Measurements from ENCODE around the gene OMD.
A peak's percentile ranks its signal among the peaks of the same experiment; 100 is the strongest.

OMD gene

DNA sequence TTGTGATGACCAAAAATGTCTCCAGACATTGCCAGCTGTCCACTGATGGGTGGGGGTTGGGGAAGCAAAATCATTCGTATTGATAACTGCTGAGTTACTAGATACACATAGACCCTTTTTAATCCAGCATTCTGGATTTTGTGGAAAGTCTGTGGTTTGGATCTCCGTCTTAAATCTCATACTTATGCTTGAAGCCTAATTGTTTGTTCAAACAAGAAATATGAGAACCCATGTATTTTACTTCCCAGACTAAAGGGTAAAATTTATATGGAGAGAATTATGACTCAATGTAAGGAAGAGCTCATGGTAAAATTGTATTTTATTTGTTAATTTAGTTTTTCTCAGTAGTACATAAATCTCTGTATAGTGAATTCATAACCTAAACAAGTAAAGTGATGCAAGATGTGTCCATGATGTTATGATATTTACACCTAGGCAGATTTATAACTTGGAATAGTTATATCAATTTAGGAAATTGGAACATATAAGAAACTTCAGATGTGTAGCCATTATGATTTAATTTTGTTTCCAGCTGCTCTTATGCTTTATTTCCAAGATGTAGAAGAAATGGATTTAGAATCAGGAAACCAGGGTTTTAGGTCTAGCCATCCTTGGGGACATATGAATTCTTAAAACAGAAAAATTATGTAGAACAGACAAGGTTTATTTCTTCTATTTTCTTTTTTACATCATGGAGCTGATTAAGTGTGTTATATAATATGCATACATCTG lies 15.4 kb downstream of the OMD start:
- no peak for DNase-seq

- DNase-seq = no peak
Observed at GRCh38 chr9:92407818-92408217, 16.5 kb downstream of the OMD start.

DNA sequence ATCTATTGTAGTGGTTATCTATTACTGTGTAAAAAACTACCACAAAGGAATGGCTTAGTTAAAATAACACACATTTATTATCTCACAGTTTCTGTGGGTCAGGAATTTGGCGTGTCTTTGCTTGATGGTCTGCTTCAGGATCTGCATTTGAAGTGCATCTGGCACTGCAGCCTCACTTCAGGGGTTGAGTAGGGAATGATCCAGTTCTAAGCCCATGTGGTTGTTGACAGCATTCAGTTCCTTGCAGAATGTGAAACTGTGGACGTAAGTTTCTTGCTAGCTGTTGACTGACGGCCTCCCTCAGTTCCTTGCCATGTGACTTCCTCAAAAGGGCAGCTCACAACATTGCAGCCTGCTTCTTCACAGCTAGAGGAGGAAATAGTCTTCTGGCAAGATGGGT lies 17.8 kb downstream of the OMD start:
- DNase-seq = no peak

DNA sequence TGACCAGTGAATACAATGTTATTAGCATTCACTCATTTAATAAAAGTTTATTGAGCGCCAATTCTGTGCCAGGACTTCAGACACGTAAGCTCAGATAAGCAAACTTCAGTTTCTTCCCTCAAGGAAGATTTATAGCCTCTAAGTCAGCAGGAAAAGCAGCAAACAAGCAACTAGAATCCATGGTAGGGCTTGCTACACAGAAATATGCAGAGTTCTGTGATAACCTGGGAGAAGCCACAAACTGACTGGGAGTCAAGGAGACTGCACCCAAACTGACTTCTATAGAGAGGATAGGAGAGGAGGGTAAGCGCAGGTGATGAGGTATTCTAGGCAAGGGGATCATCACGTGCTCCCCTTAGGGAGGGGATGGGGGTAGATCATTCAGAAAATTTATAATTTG lies 18.5 kb downstream of the OMD start:
- DNase-seq = no peak

- DNase-seq = peak; percentile 63
Observed at GRCh38 chr9:92404042-92404836, 20.0 kb downstream of the OMD start, which contains the start of gene OGN. TSS of gene OGN (minus strand) at chr9:92404578. CDS start at chr9:92403407, 1,171 bp downstream.

DNA sequence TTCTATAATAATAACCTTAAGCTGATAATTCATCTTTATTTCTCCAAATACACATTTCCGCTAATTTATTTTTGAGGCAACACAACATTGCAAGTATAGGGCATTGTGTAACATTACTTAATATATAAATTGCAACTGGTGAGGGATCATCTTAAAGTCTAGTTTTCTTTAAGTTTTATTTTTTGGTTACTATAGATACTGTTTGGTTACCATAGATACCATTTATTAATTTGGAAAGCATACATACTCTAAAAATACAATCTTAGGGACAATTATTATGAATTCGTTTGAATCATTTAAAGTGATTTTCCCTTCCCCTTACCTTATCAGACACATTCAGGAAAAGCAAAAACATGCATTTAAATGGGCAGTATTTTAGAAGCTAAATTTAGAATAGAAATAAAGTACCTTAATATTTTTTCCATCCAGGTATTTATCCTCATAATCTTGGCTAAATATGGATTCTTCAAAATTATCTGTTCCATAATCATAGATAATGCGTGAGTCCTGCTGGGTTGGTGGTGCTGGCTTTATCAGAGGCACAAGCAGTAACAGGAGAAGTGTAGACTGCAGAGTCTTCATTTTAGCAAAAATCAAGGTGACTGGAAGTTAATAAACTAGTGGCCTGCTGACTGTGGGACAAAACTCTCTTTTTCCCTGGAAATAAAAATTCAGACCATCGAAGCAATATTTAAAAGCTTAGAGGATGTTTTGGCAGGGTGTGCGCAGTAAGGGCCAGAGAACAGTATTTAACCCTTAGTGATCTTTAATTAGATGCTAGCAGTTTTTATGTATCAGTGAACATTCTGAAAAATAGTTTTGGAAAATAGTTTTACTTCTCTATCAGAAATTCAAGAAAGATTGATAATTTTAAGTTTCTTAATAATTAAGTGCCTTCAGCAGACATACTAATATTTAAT lies 21.2 kb downstream of the OMD start:
- no peak for DNase-seq

GRCh38 chr9:92402360-92402759 lies 21.9 kb downstream of the OMD start:
- no peak for DNase-seq

- no peak for DNase-seq
Observed at GRCh38 chr9:92397853-92398252, 26.4 kb downstream of the OMD start.

DNA sequence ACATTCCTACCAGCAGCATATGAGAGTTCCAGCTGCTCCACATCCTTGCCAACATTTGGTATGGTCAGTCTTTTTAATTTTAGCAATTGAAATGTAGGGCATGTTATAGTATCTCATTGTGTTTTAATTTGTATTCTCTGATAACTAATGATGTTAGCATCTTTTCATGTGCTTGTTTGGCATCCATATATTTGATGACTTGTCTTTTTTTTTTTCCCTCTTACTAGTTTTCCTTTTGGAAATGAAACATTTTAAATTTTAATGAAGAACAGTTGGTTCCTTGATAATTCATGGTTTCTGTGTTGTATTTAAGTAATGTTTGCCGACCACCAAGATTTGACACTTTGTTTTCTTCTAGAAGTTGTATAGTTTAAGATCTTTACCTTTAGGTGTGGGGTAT lies 28.7 kb downstream of the OMD start:
- no peak for DNase-seq

DNA sequence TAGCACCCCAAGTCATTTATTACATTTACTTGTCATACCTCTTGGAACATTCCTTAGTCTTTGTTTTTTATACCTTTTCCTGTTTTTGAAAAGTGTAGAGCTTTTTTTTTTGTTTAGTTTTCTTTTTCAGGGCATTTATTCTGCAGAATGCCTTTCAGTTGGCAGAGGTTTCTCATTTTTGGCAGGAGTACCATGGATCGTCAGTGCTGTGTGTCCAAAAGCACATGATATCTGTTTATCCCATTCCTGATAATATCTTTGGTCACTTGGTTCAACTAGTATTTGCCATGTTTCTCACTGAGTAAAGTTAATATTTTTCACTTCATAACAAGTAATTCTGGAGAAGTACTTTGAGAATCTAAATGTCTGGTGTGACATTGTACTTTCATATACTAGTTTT lies 30.6 kb downstream of the OMD start:
- no peak for DNase-seq

- no peak for DNase-seq
Observed at GRCh38 chr9:92392690-92393089, 31.6 kb downstream of the OMD start.

- DNase-seq = no peak
Observed at GRCh38 chr9:92385953-92386352, 38.3 kb downstream of the OMD start.

DNA sequence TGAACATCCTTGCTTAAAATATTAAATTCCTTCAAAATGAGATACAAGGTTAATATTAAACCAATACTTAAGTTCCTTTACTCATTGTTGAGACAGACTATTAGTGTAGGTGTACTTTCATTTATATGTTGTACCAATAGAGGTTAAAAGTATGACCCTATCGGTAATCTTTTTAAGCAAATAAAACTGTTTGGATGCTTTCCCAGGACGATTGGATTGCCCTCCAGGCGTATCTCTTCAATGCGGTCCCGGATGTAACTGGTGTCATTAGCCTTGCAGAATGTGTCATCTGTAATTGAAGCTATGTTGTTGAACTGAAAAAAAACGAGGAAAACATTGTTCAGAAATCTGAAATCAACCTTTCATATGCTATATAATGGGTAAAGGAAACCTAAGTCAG lies 38.8 kb downstream of the OMD start:
- DNase-seq = no peak

DNA sequence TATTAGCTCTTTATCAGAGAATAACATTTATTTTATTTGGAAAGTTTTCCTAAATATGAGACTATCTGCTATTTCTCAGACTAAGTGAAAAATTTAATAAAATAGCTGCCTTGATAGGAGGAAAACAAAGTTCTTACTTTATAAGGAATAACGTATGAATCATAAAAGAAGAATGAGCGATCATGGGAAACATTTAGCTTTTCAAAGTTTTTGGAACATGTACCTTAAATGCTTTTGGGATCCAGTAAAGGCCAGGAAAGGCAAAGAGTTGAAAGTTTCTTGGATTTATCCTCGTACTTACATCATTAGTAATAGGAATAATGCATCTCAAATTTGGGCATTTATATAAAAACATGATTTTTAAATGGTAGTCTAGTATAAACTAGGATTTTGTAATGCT lies 39.3 kb downstream of the OMD start:
- DNase-seq = no peak

DNA sequence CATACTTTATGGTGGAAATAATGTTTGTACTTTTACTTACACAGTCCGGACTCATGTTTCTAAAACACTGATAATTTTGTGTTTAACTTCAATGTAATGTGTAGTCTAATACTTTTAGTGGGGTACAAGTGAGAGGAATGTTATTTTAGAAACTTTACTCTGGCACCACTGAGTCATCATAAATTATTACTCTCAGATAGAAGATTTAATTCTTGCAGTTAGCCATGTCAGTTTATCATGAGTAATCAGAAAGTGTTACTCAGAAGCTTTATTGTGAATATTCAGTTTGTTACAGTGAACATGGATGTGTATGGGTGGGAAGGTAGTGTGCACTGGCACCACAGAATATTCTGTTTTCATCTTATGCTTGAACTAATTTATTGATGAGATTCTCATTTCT lies 39.9 kb downstream of the OMD start:
- no peak for DNase-seq

DNA sequence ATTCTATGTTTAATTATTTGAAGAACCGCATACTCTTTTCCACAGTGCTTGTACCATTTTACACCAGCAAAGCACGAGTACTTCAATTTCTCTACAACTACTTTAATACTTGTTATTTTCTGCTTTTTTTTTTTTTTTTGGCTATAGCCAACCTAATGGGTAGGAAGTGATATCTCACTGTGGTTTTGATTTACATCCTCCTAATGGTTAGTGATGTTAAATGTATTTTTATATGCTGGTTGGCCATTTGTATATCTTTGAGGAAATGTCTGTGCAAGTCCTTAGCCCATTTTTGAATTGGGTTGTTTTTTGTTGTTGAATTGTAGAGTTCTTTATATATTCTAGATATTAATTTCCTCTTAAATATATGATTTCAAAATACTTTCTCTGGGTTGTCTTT lies 42.5 kb downstream of the OMD start:
- DNase-seq = no peak

- no peak for DNase-seq
Observed at GRCh38 chr9:92380603-92381002, 43.7 kb downstream of the OMD start.

DNA sequence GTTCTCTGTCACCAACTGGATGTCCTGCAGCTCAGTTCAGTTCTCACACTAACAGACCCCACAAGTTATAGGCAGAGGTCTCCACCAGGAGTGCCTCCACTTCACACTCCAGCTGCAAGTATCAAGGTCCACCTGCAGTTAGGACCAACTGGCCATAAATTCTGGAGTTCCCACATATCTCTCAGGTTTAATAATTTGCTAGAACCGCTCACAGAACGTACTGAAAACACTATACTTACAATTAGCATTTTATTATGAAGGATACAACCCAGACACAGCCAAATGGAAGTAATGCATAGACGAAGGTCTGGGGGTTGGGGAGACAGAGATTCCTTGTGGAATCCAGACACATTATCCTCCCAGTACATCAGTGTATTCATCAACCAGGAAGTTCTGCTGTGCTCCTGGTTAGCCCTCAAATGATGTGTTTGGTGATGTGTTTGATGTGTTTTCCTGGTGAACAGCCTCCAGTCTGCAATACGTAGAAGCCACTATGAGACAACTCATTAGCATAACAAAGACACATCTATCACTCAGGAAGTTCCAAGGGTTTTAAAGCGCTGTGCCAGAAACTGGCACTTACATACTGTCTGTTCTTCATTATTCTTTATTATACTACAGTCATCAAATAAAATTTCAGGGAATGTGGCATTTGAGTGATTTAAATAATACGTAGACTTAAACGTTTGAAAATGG lies 45.3 kb downstream of the OMD start:
- DNase-seq = no peak

GRCh38 chr9:92377876-92378275 lies 46.4 kb downstream of the OMD start:
- no peak for DNase-seq

DNA sequence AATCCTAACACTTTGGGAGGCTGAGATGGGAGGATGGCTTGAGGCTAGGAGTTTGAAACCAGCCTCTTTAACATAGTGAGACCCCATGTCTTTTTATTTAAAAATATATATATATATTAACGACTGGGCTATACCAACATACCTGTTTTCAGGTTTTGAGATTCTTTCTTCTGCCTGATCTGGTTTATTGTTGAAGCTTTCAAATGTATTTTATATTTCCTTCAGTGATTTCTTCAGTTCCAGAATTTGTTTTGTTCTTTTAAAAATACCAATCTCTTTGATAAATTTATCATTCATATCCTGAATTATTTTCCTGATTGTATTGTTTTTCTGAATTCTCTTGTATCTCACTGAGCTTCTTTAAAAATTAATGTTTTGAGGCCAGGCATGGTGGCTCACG lies 51.1 kb downstream of the OMD start:
- no peak for DNase-seq

GRCh38 chr9:92369075-92369474 lies 55.2 kb downstream of the OMD start:
- DNase-seq = no peak
